HG03045 (cell line): ENCODE data around the gene CSTA.

ENCODE experiments used
- ATAC-seq: cut with Tn5 transposase; IDR thresholded peaks from one replicate; pipeline ENCODE4 v1.9.1; 2021; ENCODE audit warnings: mild to moderate bottlenecking, moderate library complexity; ENCODE audit not compliant: unreplicated experiment

CSTA gene

DNA sequence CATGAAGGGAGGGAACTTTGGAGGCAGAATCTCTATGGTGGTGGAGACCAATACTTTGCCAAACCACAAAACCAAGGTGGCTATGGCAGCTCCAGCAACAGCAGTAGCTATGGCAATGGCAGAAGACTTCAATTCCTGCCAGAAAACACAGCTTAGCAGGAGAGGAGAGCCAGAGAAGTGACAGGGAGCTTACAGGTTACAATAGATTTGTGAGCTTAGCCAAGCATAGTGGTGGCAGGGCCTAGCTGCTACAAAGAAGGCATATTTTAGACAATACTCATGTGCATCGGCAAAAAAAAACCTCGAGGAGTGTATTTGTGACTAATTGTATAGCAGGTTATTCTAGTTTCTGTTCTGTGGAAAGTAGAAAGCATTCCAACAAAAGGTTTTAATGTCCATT lies 6.4 kb upstream of the CSTA start:
- no peak for ATAC-seq

DNA sequence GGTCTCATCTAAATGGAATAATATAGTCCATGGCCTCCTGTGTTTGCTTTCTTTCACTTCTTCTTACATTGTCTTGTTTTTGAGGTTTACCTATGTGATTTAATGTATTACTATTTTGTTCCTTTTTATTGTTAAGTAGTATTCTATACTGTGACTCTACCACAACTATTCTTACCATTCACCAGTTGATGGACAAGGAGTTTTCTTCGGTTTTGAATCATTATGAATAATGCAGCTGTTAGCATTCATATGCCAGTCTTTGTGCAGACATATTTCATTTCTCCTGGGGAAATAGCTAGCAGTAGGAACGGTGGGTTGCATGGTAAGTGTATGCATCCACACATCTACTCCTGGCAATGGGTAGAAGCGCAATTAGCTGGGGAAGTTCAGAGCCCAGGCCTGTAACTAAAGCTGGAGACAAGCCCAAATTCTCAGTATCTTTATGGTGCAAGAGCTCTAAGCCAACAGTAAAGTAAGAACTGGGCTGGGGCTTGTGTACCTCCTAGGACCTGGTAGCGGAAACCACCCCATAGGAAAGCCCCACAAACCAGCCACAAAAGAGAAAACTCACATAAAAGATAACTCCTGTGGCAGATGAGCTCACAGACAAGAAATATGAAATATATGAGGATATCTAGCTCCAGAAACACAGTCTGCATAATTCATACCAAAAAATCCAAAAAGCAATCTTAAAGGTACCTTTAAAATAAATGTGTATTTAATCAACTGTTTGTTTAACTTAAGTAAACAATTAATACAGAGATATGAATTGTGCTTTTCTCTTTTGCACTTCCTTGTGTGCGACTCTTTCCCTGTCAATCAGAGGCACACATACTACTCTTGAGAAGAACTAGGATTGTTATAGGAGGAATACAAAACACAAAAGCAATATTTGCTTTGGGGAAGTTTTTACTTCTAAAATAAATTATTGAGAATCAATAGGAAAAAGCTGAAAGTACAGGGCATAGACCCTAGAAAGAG lies 2.7 kb upstream of the CSTA start:
- peak; percentile 52 for ATAC-seq

DNA sequence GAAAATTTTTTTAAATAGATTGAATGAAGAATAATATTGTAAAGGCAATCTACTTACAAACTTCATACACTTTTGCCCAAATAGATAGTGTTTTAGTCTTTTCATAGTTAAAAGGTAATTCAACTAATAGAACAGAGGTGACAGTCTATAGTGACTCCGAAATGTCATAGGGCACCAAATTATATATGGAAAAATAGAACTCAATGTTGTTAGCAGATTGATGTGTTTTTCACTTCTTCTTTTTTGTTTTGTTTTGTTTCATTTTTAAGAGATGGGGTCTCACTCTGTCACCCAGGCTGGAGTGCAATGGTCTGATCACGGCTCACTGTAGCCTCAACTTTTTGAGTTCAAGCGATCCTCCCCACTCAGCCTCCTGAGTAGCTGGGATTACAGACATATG lies 721 bp downstream of the CSTA start:
- ATAC-seq, result no peak

DNA sequence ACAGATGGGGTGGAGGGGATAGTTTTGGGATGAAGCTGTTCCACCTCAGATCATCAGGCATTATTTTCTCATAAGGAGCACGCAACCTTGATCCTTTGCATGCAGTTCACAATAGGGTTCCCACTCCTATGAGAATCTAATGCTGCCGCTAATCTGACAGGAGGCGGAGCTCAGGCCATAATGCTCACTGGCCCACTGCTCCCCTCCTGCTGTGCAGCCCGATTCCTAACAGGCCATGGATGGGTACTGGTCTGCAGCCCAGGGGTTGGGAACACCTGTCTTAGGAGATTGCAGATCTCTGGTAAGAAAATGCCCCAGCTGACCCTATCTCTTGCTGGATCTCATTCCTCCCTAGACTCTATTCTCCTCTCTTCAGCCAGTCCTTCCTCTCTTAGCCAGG lies 6.8 kb downstream of the CSTA start:
- ATAC-seq, result no peak

DNA sequence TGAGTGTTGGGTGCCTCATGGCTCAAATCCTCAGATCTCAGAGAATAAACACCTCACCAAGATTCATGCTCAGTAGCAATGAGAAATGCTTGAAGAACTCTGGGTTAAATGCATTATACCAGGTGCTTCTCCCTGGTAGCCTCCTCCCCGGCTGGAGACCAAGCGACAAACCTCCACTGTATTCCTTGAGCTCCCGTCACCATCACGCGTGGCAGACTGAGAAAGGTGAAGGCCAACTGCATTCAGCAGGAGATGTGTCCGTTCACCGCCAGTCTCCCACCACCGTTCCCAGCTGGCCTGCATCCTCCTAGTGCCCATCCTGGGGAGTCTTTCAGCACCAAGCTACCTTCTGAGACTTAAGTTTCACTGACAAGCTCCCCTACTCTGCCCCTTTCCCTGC lies 7.5 kb downstream of the CSTA start:
- ATAC-seq, result no peak

DNA sequence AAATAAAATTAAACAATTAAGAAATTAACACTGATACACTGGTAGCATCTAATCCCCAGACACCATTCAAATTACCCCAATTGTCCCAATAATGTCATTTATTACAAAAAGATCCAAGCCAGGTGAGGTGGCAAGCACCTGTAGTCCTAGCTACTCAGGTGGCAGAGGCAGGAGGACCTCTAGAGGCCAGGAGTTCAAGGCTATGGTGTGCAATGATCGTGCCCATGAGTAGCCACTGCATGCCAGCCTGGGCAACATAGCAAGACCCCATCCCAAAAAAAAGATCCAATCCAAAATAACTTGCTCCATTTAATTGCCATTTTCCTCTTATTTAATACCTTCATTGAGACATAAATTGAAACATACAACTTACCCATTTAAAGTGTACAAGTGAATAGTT lies 17.8 kb downstream of the CSTA start:
- no peak for ATAC-seq

DNA sequence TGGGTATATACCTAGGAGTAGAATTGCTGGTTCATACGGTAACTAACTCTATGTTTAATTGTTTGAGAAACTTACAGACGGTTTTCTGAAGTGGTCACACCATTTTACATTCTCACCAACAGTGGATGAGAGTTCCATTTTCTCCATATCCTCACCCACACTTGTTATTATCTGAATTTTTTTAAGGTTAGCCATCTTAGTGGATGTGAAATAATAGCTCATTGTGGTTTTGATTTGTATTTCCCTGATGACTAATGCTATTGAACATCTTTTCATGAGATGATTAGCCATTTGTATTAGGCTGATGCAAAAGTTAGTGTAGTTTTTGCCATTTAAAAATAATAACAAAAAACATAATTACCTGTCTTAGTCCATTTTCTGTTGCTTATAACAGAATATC lies 18.6 kb downstream of the CSTA start:
- ATAC-seq, result no peak

DNA sequence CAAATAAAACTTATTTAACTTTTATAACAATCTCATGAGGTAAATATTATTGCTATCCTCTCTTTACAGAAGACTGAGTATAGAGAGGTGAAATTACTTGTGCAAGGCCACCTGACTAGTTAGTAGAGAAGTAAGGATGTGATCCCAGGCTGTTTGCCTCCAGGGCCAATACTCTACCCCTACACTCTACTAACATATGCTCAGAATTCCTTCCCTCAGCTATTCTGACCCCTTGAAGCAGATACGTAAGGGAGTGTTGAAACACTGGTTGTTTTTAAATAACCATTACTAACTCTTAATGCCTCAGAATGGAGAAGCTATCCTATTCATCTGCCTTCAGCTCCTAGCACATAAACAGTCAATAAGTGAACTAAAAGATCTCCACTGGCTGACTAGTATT lies 24.1 kb downstream of the CSTA start:
- ATAC-seq, result no peak

DNA sequence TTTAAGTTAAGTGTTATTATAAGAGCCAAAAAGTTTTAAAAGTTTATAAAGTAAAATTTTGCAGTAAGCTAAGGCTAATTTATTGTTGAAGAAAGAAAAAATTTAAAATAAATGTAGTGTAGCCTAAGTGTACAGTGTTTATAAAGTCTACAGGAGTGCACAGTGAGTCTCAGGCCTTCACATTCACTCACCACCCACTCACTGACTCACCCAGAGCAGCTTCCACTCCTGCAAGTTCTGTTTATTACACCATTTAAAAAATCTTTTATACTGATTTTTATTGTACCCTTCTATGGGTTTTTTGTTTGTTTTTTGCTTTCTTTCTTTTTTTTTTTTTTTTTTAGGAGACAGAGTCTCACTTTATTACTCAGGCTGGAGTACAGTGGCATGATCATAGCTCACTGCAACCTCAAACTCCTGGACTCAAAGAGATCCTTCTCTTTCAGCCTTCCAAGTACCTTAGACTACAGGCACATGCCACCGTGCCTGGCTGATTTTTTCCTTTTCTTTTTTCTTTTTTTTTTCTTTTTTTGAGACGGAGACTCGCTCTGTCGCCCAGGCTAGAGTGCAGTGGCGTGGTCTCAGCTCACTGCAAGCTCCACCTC lies 25.9 kb downstream of the CSTA start:
- ATAC-seq, result no peak

DNA sequence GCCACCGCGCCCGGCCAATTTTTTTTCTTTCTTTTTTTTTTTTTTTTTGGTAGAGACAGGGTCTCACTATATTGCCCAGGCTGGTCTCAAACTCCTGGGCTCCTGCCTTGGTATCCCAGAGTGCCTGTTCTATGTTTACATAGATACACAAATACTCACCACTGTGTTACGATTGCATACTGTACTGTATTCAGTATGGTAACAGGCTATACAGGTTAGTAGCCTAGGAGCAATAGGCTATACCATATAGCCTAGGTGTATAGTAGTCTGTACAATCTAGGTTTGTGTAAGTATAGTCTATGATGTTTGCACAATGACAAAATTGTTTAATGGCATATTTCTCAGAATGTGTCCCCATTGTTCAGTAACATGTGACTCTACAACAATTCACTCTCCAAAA lies 26.6 kb downstream of the CSTA start:
- ATAC-seq, result no peak

DNA sequence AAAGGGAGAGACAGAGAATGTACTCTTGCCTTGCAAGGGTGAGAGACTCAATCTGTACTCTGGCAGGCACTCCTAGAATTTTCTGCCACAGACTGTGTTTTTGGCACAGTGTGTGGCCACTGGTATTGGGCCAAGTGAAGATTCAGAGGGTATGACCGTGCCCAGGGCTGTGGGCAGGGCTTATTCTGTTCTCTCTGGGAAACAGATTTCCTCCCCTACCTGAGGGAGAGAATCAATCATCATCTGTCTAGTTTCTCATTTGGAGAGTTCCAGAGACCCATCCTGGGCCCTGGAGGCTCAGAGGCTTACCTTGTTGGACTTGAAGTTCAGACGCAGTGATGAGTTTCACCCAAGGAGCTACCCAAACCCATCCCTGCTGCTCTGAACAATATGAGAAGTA lies 28.2 kb downstream of the CSTA start:
- no peak for ATAC-seq

DNA sequence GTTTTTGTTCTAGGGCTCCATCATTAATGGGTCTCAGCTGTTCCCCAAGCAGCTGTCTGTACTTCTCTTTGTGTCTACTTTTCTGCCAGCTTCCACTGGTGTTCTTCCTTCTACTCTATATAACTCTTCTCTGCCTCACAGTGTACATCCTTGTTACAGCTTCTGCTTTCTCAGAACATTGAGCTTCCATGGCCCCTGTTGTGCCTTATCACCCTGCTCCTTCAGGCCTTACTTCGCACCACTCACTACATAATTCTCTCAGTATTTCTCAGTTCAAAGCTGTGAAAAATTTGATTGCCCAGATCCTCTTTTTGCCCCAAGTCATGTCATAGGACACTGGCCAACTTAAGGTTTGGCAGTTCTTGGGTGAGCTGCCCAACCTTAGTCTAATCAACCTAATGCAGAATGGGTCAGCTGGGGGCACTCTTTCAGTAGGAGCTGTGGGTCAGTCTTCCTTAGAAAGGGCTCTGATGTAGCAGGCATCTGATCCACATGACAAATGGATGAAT lies 28.9 kb downstream of the CSTA start:
- no peak for ATAC-seq

DNA sequence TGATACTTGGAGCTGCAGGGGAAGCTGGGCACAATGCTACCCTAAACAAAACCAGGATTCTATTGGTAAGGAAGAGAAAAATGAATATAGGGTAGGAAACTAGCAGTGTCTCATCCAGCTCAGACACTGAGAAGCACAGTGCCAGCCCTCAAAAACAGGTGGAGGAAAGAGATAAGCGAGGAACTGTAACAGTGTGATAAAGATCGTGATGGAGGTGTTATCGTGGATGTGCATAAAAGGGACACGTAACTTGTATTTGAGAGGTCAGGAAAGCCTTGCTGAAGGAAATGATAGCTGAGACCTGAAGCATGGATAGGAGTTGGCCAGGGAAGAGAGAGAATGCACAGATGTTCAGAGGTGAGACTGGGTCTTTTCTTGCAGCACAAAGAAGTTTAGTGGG lies 30.6 kb downstream of the CSTA start:
- no peak for ATAC-seq

DNA sequence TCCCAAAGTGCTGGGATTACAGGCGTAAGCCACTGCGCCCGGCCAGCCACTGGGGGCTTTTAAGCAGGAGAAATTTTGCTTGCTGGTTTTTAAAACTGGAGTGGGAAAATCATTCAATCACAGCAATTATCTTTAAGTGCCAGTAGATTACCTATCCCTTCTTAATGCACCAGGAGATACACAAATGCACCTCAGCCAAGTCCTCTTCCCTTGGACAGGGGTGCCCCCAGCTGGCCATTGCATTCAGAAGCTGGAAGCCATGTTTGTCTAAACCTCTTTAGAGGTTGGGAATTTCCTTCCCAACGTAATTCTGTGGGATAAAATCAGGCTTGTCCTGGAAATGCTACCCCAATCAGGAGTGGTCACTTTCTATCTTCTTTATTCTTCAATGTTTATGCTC lies 31.4 kb downstream of the CSTA start:
- ATAC-seq, result no peak

DNA sequence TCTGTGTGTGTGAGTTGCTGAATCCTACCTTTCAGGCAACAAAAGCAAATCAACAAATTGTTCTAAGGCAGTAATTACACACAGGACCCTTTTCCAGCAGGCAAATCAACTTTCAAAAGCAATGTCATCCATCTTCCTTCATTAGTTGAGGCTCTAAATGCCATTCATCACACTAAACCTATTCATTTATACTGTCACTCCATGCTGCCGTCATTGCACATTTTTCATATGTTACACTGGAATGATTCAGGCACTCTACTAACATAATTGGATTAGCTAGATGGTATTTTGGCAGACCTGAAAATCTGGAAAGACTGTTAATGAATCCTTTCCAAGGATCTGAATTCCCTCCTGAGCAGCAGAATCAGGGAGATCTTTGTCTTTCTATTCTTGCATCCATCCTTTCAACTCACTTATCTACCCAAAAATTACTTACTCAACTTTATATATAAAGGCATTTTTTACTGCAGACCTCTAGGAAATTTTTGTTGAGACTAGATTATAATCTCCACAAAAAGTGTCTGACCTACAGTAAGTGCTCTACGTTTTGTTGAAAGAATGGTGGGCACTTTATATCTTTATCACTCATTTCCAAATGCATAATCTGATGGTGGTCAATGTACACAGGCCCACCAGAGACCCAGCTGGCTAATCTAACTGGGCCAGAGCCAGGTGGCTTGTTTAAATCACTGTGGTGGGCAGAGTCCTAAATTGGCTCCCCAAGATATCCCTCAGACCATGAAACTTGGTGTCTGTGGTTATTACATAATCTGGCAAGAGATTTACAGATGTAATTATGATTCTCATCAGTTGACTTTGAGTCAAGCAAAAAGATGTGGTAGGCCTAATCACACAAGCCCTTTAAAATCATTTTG lies 33.0 kb downstream of the CSTA start:
- no peak for ATAC-seq

DNA sequence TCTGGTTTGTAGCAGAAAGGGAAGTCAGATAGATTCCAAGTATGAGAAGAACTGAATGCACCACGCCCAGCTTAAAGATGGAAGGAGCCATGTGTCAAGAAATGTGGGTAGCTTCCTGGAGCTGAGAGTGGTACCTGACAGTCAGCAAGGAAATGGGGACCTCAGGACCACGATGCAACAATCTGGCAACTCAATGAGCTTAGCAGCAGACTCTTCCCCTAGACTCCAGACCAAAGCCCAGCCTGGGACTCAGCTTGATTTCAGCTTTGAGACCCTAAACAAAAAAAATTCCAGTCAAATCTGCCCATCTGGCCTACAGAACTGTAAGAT lies 33.6 kb downstream of the CSTA start:
- no peak for ATAC-seq

DNA sequence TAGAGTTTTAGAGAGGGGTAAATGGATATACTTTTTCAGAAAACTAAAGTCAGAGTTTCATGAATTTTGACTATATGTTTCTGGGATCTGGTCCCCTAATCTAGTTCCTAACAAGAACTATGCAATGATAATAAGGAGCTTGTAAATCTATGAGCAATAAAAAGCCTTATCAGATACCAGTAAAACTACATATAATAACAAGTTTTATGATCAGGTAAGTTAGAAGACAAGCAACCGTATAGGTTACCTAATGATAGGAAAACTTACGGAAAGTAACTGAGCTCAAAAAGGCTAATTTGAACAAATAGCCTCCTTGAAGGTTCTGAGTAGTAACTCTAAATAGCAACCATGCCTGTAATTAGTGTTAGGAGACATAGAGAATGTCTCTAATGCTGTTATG lies 37.0 kb downstream of the CSTA start:
- no peak for ATAC-seq

DNA sequence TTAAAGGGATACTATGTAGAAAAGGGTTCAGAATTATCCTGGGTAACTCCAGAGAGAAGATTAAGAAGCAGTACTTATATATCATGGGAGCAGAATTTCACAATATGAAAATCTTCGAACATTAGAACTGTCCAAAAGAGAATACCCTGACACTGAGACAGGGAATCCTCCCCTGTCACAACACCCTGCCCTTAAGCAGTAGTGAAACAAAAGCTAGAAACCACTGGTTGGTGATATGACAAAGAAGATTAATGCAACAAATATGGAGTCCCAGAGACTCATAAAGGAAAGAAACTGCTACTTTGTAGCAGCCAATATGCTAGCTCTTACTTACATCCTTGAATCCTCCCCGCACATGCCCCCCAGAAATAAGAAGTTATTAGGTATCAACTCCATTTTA lies 39.4 kb downstream of the CSTA start:
- no peak for ATAC-seq

DNA sequence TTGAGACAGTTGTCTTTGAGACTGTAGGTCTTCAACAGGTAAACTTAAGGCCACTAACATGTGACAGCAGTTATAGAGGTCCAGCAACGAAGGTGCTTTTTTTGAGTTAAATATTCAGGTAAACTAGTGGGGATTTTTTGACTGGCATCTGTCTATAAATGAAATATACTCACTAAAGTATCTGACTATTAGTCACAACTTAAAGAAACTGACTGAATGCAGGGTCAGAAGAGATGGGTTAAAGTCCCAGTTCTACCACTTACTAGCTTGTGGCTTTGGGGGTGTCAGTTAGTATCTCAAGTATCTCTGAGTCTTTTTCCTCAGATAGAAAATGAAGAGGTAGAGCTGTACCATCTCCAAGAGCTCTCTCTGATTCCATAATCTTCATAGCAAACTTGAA lies 40.0 kb downstream of the CSTA start:
- ATAC-seq, result peak; percentile 37

DNA sequence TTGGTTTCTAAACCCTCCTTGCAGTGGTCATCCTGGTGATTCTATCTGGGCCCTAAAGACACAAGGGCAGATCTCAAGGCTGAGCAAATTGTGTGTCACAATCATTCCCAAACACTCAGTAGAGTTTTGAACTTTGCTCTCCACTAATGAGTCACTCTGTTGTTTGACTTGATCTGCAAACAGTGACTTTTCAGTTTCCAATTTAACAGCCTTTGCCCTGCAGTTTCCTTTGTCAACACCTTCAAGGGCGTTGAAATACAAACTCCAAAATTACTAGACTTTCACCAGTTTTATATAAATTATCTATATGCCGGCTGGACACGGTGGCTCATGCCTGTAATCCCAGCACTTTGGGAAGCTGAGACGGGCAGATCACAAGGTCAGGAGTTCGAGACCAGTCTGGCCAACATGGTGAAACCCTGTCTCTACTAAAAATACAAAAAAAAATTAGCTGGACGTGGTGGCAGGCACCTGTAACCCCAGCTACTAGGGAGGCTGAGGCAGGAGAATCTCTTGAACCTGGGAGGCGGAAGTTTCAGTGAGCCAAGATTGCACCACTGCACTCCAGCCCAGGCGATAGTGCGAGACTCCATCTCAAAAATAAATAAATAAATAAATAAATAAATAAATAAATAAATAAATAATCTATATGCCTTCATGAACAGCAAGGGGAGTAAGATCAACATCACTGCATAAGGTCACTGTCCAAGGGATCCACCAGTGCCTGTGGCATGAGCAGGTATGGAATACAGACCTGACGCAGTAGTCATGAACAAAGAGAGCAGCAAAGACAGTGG lies 40.7 kb downstream of the CSTA start:
- ATAC-seq, result peak; percentile 61

DNA sequence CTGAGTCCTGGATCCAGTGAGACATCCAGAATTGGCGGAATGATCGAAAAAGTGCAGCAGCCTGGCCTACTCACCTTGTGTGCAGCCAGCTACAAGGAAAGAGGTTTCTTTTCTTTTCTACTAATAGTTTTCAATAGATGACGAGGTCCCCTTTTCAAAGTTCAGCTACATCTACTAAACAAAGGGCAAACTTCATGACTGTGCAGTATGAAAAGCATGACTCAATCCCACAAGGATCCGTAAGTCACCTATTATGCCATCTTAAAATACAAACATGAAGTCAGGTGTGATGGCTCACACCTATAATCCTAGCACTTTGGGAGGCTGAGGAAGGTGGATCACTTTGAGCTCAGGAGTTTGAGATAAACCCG lies 41.3 kb downstream of the CSTA start:
- ATAC-seq, result no peak
